Measurements from ENCODE around the gene SUGP2.

Gene SUGP2

GRCh38 chr19:18991006-18991405 is 42.3 kb downstream of the SUGP2 start:
- H3K4me1 Mint-ChIP-seq: no peaks in the 10 kb centered on the region
- no peak overlapping the region for H3K4me3 Mint-ChIP-seq
- no peaks in the 10 kb centered on the region for H3K9me3 Mint-ChIP-seq
- DNase-seq (ENCODE audit: low spot score in 2 of 2) (no peak), ATAC-seq (replicated peaks; ENCODE audit: extremely low read depth, poor library complexity, severe bottlenecking) (no peak)
- no peak overlapping the region for H3K27ac Mint-ChIP-seq (ENCODE audit: low read depth)
- H3K36me3 Mint-ChIP-seq (ENCODE audit: insufficient read depth): peaks cover 29% of the 10 kb centered on the region
- no peaks in the 10 kb centered on the region for H3K27me3 Mint-ChIP-seq

DNA sequence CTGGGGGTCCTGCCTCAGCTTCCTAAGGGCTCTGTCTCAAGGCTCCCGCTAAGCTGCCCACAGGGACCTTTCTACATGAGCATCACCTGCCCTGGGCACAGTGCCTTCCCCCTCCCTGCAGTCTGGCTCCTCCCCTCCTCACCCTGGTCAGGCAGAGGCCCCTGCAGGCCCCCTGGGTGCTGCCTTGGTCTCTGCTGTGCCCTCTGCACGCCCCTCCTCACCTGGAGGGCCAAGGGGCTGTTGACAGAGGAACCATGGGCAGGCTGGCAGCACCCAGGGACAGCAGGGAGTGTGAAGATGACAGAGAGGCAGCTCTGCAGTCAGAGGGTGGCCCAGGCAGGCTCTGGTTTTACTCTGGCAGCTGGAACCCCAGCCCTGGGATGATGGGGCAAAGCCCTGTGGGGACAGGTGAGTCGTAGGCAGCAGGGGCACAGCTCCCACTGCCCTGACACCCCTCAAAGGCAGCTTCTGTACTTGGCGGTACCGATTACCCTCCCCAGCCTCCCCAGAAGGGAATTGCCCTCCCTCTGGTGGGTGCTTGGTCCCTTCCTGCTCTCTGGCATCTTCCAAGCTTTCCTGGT is 43.1 kb downstream of the SUGP2 start:
- Mint-ChIP-seq H3K4me1 (no peaks in the 10 kb centered on the region), H3K27me3 (no peaks in the 10 kb centered on the region), H3K9me3 (no peaks in the 10 kb centered on the region), H3K27ac (ENCODE audit: low read depth) (no peak overlapping the region), H3K4me3 (no peak overlapping the region), H3K36me3 (ENCODE audit: insufficient read depth) (peaks cover 26% of the 10 kb centered on the region)
- DNase-seq (ENCODE audit: low spot score in 2 of 2) (no peak), ATAC-seq (replicated peaks; ENCODE audit: extremely low read depth, poor library complexity, severe bottlenecking) (no peak)

DNA sequence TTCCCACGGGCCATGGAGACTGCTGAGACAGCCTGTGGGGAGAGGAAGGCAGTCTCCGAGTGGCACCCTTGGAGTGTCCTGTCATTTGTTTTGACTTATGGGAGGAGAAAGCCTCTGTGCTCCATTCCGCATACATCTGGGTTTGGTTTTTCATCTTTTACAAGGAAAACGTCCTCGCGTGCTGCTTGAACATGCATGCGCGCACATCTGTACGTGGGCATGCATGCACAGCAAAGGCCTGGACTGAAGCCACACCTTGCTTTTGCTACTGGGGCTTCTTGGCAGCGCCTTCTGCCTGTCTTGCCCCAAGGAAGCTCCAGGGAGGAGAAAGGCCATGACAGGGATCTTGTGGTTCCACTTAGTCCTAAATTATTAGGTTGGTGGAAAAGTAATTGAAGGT is 44.0 kb downstream of the SUGP2 start:
- Mint-ChIP-seq H3K27ac (ENCODE audit: low read depth) (no peak overlapping the region), H3K9me3 (no peaks in the 10 kb centered on the region), H3K4me1 (no peaks in the 10 kb centered on the region), H3K27me3 (no peaks in the 10 kb centered on the region), H3K4me3 (no peak overlapping the region), H3K36me3 (ENCODE audit: insufficient read depth) (peaks cover 23% of the 10 kb centered on the region)
- ATAC-seq (replicated peaks; ENCODE audit: extremely low read depth, poor library complexity, severe bottlenecking): no peak
- no peak for DNase-seq (ENCODE audit: low spot score in 2 of 2)

DNA sequence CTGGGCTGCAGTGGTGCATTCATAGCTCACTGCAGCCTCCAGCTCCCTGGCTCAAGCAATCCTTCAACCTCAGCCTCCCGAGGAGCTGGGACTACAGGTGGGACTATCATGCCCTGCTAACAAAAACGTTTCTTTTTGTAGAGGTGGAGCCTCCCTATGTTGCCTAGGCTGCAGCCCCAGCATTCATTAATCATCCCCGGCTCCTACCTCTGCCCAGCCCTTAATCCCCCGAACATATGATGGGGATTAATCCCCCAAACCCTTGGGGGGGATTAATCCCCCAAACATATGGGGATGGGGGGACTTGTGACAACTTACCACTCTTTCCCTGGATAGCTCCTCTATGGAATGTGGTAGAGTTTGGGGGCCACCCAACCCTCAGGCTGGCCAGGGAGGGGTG is 45.9 kb downstream of the SUGP2 start:
- Mint-ChIP-seq H3K4me1 (no peaks in the 10 kb centered on the region), H3K4me3 (no peak overlapping the region), H3K27ac (ENCODE audit: low read depth) (no peak overlapping the region), H3K27me3 (peaks cover 7% of the 10 kb centered on the region), H3K9me3 (no peaks in the 10 kb centered on the region), H3K36me3 (ENCODE audit: insufficient read depth) (peaks cover 6% of the 10 kb centered on the region)
- ATAC-seq (replicated peaks; ENCODE audit: extremely low read depth, poor library complexity, severe bottlenecking) (no peak), DNase-seq (ENCODE audit: low spot score in 2 of 2) (no peak)

GRCh38 chr19:18985257-18985656 is 48.1 kb downstream of the SUGP2 start:
- Mint-ChIP-seq H3K36me3 (ENCODE audit: insufficient read depth) (peaks cover 2% of the 10 kb centered on the region), H3K27ac (ENCODE audit: low read depth) (no peak overlapping the region), H3K4me3 (no peak overlapping the region), H3K9me3 (no peaks in the 10 kb centered on the region), H3K27me3 (peaks cover 29% of the 10 kb centered on the region), H3K4me1 (no peaks in the 10 kb centered on the region)
- DNase-seq (ENCODE audit: low spot score in 2 of 2) (no peak), ATAC-seq (replicated peaks; ENCODE audit: extremely low read depth, poor library complexity, severe bottlenecking) (no peak)

- Mint-ChIP-seq H3K27me3 (peaks cover 33% of the 10 kb centered on the region), H3K4me3 (no peak overlapping the region), H3K27ac (ENCODE audit: low read depth) (no peak overlapping the region), H3K9me3 (no peaks in the 10 kb centered on the region), H3K36me3 (ENCODE audit: insufficient read depth) (peaks cover 2% of the 10 kb centered on the region), H3K4me1 (no peaks in the 10 kb centered on the region)
- ATAC-seq (replicated peaks; ENCODE audit: extremely low read depth, poor library complexity, severe bottlenecking) (no peak), DNase-seq (ENCODE audit: low spot score in 2 of 2) (no peak)
Observed at GRCh38 chr19:18984251-18984650, 49.1 kb downstream of the SUGP2 start.

GRCh38 chr19:18982669-18983068 is 50.6 kb downstream of the SUGP2 start:
- DNase-seq (ENCODE audit: low spot score in 2 of 2) (no peak), ATAC-seq (replicated peaks; ENCODE audit: extremely low read depth, poor library complexity, severe bottlenecking) (no peak)
- Mint-ChIP-seq H3K27me3 (peaks cover 42% of the 10 kb centered on the region), H3K4me3 (no peak overlapping the region), H3K9me3 (no peaks in the 10 kb centered on the region), H3K4me1 (no peaks in the 10 kb centered on the region), H3K27ac (ENCODE audit: low read depth) (no peak overlapping the region), H3K36me3 (ENCODE audit: insufficient read depth) (peaks cover 2% of the 10 kb centered on the region)

- H3K27me3 Mint-ChIP-seq: peaks cover 42% of the 10 kb centered on the region
- DNase-seq (ENCODE audit: low spot score in 2 of 2) (no peak), ATAC-seq (replicated peaks; ENCODE audit: extremely low read depth, poor library complexity, severe bottlenecking) (no peak)
- no peaks in the 10 kb centered on the region for H3K9me3 Mint-ChIP-seq
- H3K27ac Mint-ChIP-seq (ENCODE audit: low read depth): no peak overlapping the region
- H3K36me3 Mint-ChIP-seq (ENCODE audit: insufficient read depth): peaks cover 2% of the 10 kb centered on the region
- no peaks in the 10 kb centered on the region for H3K4me1 Mint-ChIP-seq
- H3K4me3 Mint-ChIP-seq: no peak overlapping the region
Observed at GRCh38 chr19:18980432-18981020, 52.8 kb downstream of the SUGP2 start.

- H3K4me1 Mint-ChIP-seq: no peaks in the 10 kb centered on the region
- peaks cover 42% of the 10 kb centered on the region for H3K27me3 Mint-ChIP-seq
- no peak overlapping the region for H3K4me3 Mint-ChIP-seq
- no peaks in the 10 kb centered on the region for H3K9me3 Mint-ChIP-seq
- H3K36me3 Mint-ChIP-seq (ENCODE audit: insufficient read depth): no peaks in the 10 kb centered on the region
- H3K27ac Mint-ChIP-seq (ENCODE audit: low read depth): no peak overlapping the region
- DNase-seq (ENCODE audit: low spot score in 2 of 2) (no peak), ATAC-seq (replicated peaks; ENCODE audit: extremely low read depth, poor library complexity, severe bottlenecking) (no peak)
Observed at GRCh38 chr19:18978616-18979015, 54.7 kb downstream of the SUGP2 start.

GRCh38 chr19:18975869-18976268 is 57.4 kb downstream of the SUGP2 start:
- ATAC-seq (replicated peaks; ENCODE audit: extremely low read depth, poor library complexity, severe bottlenecking) (no peak), DNase-seq (ENCODE audit: low spot score in 2 of 2) (no peak)
- H3K27me3 Mint-ChIP-seq: peaks cover 19% of the 10 kb centered on the region
- H3K36me3 Mint-ChIP-seq (ENCODE audit: insufficient read depth): no peaks in the 10 kb centered on the region
- no peaks in the 10 kb centered on the region for H3K9me3 Mint-ChIP-seq
- H3K27ac Mint-ChIP-seq (ENCODE audit: low read depth): no peak overlapping the region
- H3K4me3 Mint-ChIP-seq: no peak overlapping the region
- no peaks in the 10 kb centered on the region for H3K4me1 Mint-ChIP-seq

DNA sequence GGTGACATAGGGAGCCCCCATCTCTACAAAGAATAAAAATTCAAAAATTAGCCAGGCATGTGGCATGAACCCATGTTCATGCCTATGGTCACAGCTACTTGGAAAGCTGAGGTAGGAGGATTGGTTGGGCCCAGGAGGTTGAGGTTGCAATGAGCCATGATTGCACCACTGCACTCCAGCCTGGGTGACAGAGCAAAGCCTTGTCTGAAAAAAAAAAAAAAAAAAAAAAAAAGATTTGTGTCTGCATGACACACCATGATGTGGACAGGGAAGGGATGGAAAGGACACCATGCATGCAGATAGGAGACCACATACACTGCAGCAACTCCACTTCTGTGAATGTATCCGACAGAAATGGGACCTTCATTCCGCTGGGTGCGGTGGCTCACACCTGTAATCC is 58.3 kb downstream of the SUGP2 start:
- Mint-ChIP-seq H3K9me3 (no peaks in the 10 kb centered on the region), H3K27ac (ENCODE audit: low read depth) (no peak overlapping the region), H3K27me3 (peaks cover 11% of the 10 kb centered on the region), H3K36me3 (ENCODE audit: insufficient read depth) (no peaks in the 10 kb centered on the region), H3K4me3 (no peak overlapping the region), H3K4me1 (no peaks in the 10 kb centered on the region)
- ATAC-seq (replicated peaks; ENCODE audit: extremely low read depth, poor library complexity, severe bottlenecking): no peak
- no peak for DNase-seq (ENCODE audit: low spot score in 2 of 2)

DNA sequence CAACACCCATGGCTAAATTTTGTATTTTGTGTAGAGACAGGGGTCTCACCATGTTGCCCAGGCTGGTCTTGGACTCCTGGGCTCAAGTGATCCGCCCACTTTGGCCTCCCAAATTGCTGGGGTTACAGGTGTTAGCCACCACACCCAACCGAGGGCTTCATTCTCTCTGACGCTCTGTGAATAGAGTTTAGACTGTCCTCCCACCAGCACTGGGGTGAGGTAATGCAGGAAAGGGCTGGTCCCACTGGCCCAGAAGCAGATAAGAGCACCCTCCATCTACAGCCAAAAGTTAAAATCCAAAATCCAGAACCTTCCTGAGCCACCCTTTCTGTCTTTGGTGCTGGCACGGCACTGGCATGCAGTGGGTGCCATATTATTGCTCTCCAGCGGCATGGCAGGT is 60.5 kb downstream of the SUGP2 start:
- no peak for ATAC-seq (replicated peaks; ENCODE audit: extremely low read depth, poor library complexity, severe bottlenecking)
- no peak for DNase-seq (ENCODE audit: low spot score in 2 of 2)
- H3K27ac Mint-ChIP-seq (ENCODE audit: low read depth): no peak overlapping the region
- no peaks in the 10 kb centered on the region for H3K4me1 Mint-ChIP-seq
- H3K9me3 Mint-ChIP-seq: no peaks in the 10 kb centered on the region
- H3K27me3 Mint-ChIP-seq: no peaks in the 10 kb centered on the region
- no peak overlapping the region for H3K4me3 Mint-ChIP-seq
- peaks cover 4% of the 10 kb centered on the region for H3K36me3 Mint-ChIP-seq (ENCODE audit: insufficient read depth)

- H3K27ac Mint-ChIP-seq (ENCODE audit: low read depth): no peak overlapping the region
- no peak overlapping the region for H3K4me3 Mint-ChIP-seq
- ATAC-seq (replicated peaks; ENCODE audit: extremely low read depth, poor library complexity, severe bottlenecking) (no peak), DNase-seq (ENCODE audit: low spot score in 2 of 2) (no peak)
- H3K36me3 Mint-ChIP-seq (ENCODE audit: insufficient read depth): peaks cover 4% of the 10 kb centered on the region
- no peaks in the 10 kb centered on the region for H3K9me3 Mint-ChIP-seq
- no peaks in the 10 kb centered on the region for H3K27me3 Mint-ChIP-seq
- no peaks in the 10 kb centered on the region for H3K4me1 Mint-ChIP-seq
Observed at GRCh38 chr19:18972301-18972811, 61.0 kb downstream of the SUGP2 start.
